Measurements from ENCODE around the gene RAPGEF5.

The RAPGEF5 gene

GRCh38 chr7:22385326-22385725 is 28.4 kb upstream of the RAPGEF5 start:
- H3K4me3 ChIP-seq (replicated peaks in 1 of 2; ENCODE audit: low read depth in 2 of 2, low read length in 2 of 2), result no peak overlapping the region
- no peak for DNase-seq (ENCODE audit: low read depth in 2 of 2)
- no peak for TF ChIP-seq CTCF (IDR thresholded peaks at IDR 0.05; ENCODE audit: low read depth, low read length)

- no peak for TF ChIP-seq CTCF (IDR thresholded peaks at IDR 0.05; ENCODE audit: low read depth, low read length)
- DNase-seq (ENCODE audit: low read depth in 2 of 2), result no peak
- no peak overlapping the region for H3K4me3 ChIP-seq (replicated peaks in 1 of 2; ENCODE audit: low read depth in 2 of 2, low read length in 2 of 2)
Measured at GRCh38 chr7:22380333-22380732, 23.4 kb upstream of the RAPGEF5 start.

- no peak for TF ChIP-seq CTCF (IDR thresholded peaks at IDR 0.05; ENCODE audit: low read depth, low read length)
- no peak for DNase-seq (ENCODE audit: low read depth in 2 of 2)
- no peak overlapping the region for H3K4me3 ChIP-seq (replicated peaks in 1 of 2; ENCODE audit: low read depth in 2 of 2, low read length in 2 of 2)
Measured at GRCh38 chr7:22378199-22378980, 21.4 kb upstream of the RAPGEF5 start.

GRCh38 chr7:22377703-22378102 is 20.7 kb upstream of the RAPGEF5 start:
- TF ChIP-seq CTCF (IDR thresholded peaks at IDR 0.05; ENCODE audit: low read depth, low read length), result no peak
- no peak for DNase-seq (ENCODE audit: low read depth in 2 of 2)
- H3K4me3 ChIP-seq (replicated peaks in 1 of 2; ENCODE audit: low read depth in 2 of 2, low read length in 2 of 2), result no peak overlapping the region

- H3K4me3 ChIP-seq (replicated peaks in 1 of 2; ENCODE audit: low read depth in 2 of 2, low read length in 2 of 2), result no peak overlapping the region
- TF ChIP-seq CTCF (IDR thresholded peaks at IDR 0.05; ENCODE audit: low read depth, low read length), result no peak
- DNase-seq (ENCODE audit: low read depth in 2 of 2), result peak in 1 of 2 donors; percentile 31
Measured at GRCh38 chr7:22375359-22376048, 18.6 kb upstream of the RAPGEF5 start.

GRCh38 chr7:22373911-22374310 is 17.0 kb upstream of the RAPGEF5 start:
- TF ChIP-seq CTCF (IDR thresholded peaks at IDR 0.05; ENCODE audit: low read depth, low read length), result no peak
- no peak overlapping the region for H3K4me3 ChIP-seq (replicated peaks in 1 of 2; ENCODE audit: low read depth in 2 of 2, low read length in 2 of 2)
- no peak for DNase-seq (ENCODE audit: low read depth in 2 of 2)
